Measurements from ENCODE around the gene DLG2. TPM values are rescaled to one million over a fixed set of nuclear protein-coding genes. Genes with fewer than 3 reads are reported as not detected.

The DLG2 gene
- total RNA-seq, 4 donors from 2014 or later, result 11.0 to 34.2 (median 19.8) TPM

DNA sequence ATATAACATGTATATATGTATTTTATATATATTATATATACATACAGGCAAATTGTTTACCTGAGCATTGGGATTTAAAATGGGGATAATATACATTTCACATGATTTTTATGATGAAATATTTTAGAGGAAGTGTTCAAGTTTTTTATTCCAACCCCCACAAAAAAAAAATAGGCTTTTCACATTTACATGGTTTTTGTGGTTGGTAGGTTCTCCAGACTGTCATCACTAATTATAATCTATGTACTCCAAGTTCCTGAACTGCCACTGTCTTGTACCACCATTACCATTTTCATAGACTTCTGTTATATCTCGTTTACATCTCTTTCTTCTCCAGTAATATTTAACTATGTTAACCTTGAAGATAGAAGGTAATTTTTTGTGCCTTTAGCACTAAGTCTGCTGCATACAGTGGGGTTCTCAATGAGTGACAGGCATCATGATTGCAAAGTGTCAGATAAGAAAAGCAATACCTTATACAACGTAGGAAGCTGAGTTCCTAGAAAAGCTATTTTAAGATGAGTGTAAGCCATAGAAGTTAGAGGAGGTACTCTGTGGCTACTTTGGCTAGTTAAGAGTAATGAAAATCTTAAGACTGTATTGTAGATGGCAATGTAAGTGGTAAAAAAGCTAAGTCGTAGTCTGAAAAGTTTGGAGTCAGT lies 25.8 kb upstream of the DLG2 start:
- Histone ChIP-seq H3K27me3 (no peaks in the 10 kb centered on the region), H3K9me3 (no peaks in the 10 kb centered on the region), H3K4me1 (peaks cover 3 to 32% (median 9%) of the 10 kb centered on the region in 3 donors), H3K27ac (no peak overlapping the region), H3K36me3 (peaks cover 0 to 62% of the 10 kb centered on the region in 2 donors), H3K4me3 (no peak overlapping the region)
- 49 to 54% methylated on average over 3 of the region's 3 CpGs for WGBS, 2 donors (ENCODE audit: low coverage in 1 of 2)
- TF ChIP-seq EP300 (IDR thresholded peaks at IDR 0.05) (no peak), POLR2AphosphoS5 (IDR thresholded peaks at IDR 0.05) (no peak), POLR2A (IDR thresholded peaks at IDR 0.05) (no peak)
- TF ChIP-seq, protein P1, sequence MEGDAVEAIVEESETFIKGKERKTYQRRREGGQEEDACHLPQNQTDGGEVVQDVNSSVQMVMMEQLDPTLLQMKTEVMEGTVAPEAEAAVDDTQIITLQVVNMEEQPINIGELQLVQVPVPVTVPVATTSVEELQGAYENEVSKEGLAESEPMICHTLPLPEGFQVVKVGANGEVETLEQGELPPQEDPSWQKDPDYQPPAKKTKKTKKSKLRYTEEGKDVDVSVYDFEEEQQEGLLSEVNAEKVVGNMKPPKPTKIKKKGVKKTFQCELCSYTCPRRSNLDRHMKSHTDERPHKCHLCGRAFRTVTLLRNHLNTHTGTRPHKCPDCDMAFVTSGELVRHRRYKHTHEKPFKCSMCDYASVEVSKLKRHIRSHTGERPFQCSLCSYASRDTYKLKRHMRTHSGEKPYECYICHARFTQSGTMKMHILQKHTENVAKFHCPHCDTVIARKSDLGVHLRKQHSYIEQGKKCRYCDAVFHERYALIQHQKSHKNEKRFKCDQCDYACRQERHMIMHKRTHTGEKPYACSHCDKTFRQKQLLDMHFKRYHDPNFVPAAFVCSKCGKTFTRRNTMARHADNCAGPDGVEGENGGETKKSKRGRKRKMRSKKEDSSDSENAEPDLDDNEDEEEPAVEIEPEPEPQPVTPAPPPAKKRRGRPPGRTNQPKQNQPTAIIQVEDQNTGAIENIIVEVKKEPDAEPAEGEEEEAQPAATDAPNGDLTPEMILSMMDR (IDR thresholded peaks at IDR 0.05), result no peak
- ATAC-seq, result no peak

DNA sequence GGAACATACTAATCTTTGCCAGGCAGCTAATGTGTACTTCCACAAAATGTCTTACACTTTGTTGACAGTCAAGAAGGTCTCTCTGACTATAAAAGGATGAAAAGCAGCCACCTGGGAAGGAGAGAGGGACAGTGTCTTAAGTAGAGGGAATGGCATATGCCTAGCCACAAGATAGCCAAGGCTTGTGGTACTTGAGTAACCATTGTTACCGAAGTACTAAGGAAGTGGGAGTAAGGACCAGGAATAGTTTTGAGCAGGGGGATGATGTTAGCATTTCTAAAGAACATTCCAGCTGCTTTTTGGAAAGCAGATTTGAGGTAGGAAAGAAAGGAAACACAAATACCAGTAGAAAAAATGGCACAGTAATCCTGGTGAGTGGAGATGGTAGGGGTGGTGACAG lies 24.0 kb upstream of the DLG2 start:
- no peak for ATAC-seq
- Histone ChIP-seq H3K27ac (no peak overlapping the region), H3K36me3 (peaks cover 0 to 46% of the 10 kb centered on the region in 2 donors), H3K4me3 (no peak overlapping the region), H3K27me3 (no peaks in the 10 kb centered on the region), H3K9me3 (no peaks in the 10 kb centered on the region), H3K4me1 (peaks cover 0 to 25% (median 9%) of the 10 kb centered on the region in 3 donors)
- no peak for TF ChIP-seq EP300 (IDR thresholded peaks at IDR 0.05)
- TF ChIP-seq, protein P1 (IDR thresholded peaks at IDR 0.05), result no peak
- no peak for TF ChIP-seq POLR2AphosphoS5 (IDR thresholded peaks at IDR 0.05)
- no peak for TF ChIP-seq POLR2A (IDR thresholded peaks at IDR 0.05)
- WGBS, 2 donors (ENCODE audit: low coverage in 1 of 2), result 80 to 100% methylated on average over 1 of the region's 1 CpG

DNA sequence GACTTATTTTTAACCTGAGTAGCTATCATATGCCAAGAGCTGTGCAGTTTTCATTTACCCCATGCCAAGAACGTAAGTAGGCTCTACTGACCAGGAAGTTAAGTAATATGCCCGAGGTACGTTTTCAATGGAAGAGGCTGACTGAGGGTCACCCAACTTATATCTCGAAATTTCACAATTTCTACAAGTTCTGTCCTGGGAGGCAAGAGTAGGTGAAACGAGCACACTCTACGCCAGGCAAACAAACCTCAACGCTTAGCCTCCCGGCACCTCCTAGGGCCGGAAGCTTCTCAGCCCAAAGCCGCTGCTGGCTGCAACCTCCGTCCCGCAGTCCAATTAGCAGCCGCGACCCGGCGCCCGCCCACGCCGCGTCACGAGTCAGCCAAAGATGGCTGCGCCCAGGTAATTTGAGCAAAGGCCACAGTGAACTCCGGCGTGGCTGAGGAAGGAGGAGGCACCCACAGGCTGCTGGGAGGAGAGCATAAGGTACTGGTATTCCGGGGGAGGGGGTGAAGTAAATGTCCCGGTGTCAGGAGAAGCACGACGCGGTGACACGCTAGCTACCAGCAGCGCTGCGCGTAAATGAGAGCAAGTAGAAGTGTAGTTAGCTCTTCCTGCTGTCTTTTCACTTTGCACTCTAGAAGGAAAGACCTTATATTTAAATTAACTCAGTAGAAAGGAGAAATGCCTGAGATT lies 20.6 kb upstream of the DLG2 start, which contains the start of gene TMEM126A:
Gene TMEM126A, plus strand, starts transcription at position 364 of the 696 bp plus-strand sequence. CDS start 2,289 bp downstream, outside the sequence.
- TF ChIP-seq, protein P1 (IDR thresholded peaks at IDR 0.05), result no peak
- TF ChIP-seq POLR2A (IDR thresholded peaks at IDR 0.05) (peak; percentile 47 to 60), EP300 (IDR thresholded peaks at IDR 0.05) (no peak), POLR2AphosphoS5 (IDR thresholded peaks at IDR 0.05) (peak; percentile 82)

DNA sequence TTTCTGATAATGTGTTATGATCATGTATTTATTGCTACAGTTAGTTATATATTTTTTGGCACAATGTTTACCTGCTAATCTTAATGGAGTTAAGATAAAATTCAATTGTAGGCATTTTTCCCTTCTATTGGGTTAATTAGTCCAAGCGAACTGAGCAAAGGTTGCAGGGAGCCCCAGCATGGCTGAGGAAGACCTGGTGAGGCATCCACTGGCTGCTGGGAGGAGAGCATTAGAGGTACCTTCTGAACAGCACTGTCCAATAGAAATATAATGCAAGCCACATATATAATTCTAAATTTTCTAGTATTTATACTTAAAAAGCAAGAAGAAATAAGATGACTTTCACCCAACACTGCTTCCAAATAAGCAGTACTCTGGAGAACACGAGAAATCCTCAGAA lies 19.9 kb upstream of the DLG2 start:
- ATAC-seq, result no peak
- peaks cover 0 to 25% (median 9%) of the 10 kb centered on the region in 3 donors for H3K4me1 ChIP-seq
- no peaks in the 10 kb centered on the region for H3K9me3 ChIP-seq
- WGBS, 2 donors (ENCODE audit: low coverage in 1 of 2), result 21 to 32% methylated on average over 2 of the region's 2 CpGs
- no peaks in the 10 kb centered on the region for H3K27me3 ChIP-seq
- peaks cover 0 to 11% of the 10 kb centered on the region in 2 donors for H3K36me3 ChIP-seq
- TF ChIP-seq POLR2AphosphoS5 (IDR thresholded peaks at IDR 0.05), result no peak
- TF ChIP-seq, protein P1 (IDR thresholded peaks at IDR 0.05), result no peak
- TF ChIP-seq EP300 (IDR thresholded peaks at IDR 0.05), result no peak
- no peak for TF ChIP-seq POLR2A (IDR thresholded peaks at IDR 0.05)
- peak overlapping the region; percentile 61 to 96 for H3K4me3 ChIP-seq
- peak overlapping the region; percentile 78 to 87 (median 84) for H3K27ac ChIP-seq

More for the DNA sequence above, 20.6 kb upstream of the DLG2 start, which contains the start of gene TMEM126A:
- peak within 1 kb of the TSS; percentile 78 to 87 (median 84) for H3K27ac ChIP-seq
- 0 to 1% methylated on average over 9 to 13 of the region's 33 CpGs for WGBS, 2 donors (ENCODE audit: low coverage in 1 of 2)
- no peaks in the 10 kb centered on the region for H3K9me3 ChIP-seq
- H3K4me3 ChIP-seq, result peak within 1 kb of the TSS; percentile 61 to 96
- H3K36me3 ChIP-seq, result peaks cover 0 to 12% of the 10 kb centered on the region in 2 donors
- peaks cover 0 to 25% (median 9%) of the 10 kb centered on the region in 3 donors for H3K4me1 ChIP-seq
- H3K27me3 ChIP-seq, result no peaks in the 10 kb centered on the region
- ATAC-seq, result peak; percentile 98
